Stimulated activated CD8-positive, alpha-beta memory T cell treated with anti-CD3 and anti-CD28 coated beads, Interleukin-7, amount 100 ng/mL, for 4 hours (primary cell): Measurements from ENCODE around the gene ETS1.

Experiments
- DNase-seq, 2 donors: peaks; one replicate each; pipeline ENCODE4 v3.0.0-alpha.2; 2020; ENCODE audit warnings: low read depth in 2 of 2

ETS1 gene

GRCh38 chr11:128434411-128434810 lies 152.9 kb downstream of the ETS1 start:
- DNase-seq, result no peak

DNA sequence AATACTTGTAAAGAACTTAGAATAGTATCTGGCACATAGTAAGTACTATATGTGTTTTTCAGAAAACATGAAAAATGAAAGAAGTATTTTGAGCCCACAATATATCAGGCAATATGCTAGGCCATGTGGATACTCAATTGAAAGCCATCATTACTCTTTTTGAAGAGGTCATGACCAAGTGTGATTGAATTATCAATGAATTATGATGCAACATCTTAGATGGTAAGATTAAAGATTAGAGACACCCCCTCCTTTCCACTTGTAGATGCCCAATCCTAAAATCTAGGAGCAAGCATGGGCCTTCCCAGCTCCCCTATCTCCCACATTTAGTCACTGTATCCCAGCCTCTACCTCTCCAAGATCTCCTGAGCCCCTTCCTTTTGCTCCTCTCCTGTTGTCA lies 154.4 kb downstream of the ETS1 start:
- DNase-seq, result no peak

DNA sequence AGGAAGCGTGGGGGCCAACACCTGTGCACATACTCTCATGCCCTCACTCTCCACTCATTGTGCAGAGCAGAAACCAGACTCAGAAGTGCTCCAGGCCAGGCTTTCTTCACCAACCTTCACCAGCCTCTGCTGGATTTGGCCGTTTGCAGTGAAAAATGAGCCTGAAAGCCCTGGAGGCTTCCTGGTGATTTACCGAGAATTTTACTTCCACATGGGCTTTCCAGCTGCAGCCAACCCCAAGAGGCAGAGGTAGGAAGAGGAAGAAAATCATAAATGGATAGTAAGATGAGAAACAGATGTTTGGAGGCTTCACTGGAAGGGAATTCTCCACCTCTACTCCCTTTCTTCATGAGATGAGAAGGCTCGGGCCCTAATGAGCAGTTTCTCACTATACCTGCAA lies 155.4 kb downstream of the ETS1 start:
- no peak for DNase-seq

- no peak for DNase-seq
These were observed 158.4 kb downstream of the ETS1 start for GRCh38 chr11:128428935-128429334.

DNA sequence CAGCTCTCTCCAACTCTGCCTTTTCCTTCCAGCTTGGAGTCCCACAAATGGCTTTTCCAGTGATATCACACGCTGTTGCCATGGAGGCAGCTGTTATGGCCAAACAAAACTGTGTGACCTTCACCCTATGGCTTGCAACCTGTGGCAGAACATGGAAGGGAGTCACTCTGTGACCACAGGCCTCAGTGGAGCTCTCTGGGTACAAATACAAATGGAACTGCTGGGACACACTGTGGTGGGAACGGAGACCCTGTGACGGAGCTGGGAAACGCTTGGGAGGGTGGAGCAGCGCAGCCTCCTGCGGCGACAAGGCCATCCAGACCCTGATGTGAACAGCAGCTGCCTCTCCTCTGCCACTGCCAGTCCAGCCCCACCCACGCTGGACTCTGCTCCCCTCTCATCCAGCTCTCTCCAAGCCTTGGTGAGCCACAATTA lies 162.5 kb downstream of the ETS1 start:
- no peak for DNase-seq

DNA sequence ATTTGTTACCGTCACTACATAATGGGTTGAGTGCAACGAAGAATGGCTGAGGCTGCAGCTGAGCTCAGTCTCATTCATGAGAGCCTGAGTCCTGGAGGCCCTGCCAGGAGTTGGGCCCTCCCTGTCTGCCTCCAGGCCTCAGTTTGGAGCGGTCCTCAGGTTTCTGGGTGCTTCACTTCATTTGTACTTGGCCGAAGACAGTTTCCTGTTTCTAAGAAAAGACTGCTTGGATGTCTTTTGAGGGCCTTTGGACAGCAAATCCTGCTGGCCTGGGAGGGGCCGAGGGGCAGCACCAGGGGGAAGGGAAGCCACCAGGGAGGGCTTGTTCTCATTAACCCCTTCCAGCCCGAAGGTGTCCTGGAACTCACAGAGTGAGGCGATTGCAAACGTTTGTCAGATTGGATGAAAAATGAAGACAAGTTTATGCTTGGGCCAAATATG lies 163.1 kb downstream of the ETS1 start:
- DNase-seq, result no peak

DNA sequence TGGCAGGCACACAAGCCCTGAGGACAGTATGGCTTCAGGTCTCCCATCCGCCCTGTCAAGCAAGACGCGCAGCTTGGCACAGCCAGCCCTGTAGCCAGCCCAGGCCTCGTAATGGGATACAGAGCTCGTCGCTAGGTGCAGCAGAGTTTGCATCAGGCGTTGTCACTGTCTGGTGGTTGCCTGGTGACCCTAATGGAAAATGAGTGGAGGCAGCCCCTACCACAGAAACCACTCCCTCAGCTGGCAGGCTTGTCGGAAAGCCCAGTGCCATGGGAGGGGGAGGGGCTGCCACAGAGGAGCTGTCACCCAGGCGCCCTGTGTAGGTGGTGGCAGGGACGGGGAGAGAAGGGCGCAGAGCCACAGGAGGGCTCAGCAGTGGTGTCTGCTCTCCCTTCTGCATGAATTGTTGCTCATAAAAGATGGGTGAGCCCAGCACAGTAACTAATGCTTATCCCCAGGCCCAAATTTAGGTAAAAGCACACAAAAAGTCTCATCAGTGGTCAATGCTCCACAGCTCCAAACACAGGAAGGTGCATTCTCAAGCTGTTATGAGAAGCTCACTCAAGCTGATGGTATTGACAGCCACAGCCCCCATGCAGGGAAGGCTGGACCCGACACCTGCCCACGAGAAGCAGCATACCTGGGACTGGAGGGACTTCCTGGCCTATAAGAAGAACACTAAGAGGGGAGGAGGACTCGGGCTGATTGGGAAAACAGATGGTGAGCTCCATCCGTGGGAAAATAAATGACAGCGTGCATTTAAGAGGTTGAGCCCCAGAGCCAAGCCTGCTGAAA lies 164.6 kb downstream of the ETS1 start:
- DNase-seq, result peak; percentile 91 to 94

DNA sequence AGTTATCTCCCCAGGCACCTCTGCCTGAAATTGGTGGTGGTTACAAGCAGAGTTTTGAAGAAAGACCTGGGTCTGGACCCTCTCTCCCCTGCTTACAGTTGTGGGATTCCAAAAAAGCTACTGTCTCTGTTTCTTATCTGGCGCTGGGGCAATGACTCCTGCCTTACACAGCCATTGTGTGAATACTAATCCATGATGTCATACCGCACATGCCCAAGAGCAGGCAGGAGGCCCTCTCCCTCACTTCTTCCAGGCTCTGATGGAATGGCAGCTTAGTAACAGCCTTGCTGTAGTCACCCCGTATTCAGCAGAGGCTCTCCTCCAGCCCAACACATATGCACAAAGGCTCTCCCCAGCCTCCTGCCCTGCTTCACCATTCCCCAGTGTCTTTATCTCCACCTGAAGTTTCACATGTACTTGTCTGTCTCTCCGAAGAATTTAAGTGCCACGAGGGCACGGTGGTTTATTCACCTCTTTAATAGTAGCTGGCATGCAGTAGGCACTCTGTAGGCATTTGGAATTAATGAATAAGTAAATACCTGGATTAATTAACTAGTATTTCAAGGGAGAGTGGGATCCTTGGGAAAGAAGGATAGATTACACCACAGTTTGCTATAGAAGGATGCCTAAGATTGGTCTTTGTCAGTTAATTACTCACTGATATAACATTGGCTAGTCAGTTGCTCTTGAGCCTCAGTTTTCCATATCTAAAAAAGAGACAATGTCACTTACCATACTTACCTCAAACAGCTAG lies 165.6 kb downstream of the ETS1 start:
- DNase-seq, result no peak

- no peak for DNase-seq
These were observed 166.4 kb downstream of the ETS1 start for GRCh38 chr11:128420951-128421350.

- no peak for DNase-seq
These were observed 167.1 kb downstream of the ETS1 start for GRCh38 chr11:128420265-128420664.

GRCh38 chr11:128419012-128419767 lies 168.2 kb downstream of the ETS1 start:
- no peak for DNase-seq

DNA sequence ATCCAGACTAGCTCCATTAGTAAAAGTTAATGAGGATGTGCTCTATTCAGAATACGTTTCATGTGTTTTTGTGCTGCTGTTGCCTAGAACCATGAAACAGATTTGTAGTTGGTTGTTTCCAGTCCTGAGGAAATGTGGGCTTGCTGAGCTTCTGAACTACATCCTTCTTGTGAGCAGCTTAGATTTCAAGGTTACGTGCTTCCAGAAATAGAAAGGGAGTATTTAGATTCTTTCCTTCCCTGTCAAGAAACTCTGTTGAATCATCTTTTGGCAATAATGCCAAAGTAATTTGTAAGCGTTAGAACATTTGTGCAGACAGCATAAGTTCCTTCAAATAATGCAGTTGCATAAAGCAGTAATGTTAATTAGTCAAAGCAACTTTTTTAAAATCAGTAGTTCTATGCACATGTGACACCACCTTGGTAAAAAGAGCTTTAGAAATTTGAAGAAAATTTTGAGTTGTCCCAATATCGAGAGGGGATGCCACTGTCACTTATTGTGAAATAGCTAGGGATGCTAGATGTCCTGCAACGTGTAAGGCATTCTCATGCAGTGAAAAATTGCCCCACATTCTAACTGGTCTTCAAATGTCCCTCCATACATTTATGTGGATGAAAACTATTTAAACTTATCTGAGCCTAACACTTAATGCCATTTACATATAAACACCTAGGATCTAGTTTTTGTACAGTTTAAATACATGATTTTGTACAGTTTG lies 169.6 kb downstream of the ETS1 start:
- DNase-seq, result no peak

- no peak for DNase-seq
These were observed 170.4 kb downstream of the ETS1 start for GRCh38 chr11:128416976-128417375.

DNA sequence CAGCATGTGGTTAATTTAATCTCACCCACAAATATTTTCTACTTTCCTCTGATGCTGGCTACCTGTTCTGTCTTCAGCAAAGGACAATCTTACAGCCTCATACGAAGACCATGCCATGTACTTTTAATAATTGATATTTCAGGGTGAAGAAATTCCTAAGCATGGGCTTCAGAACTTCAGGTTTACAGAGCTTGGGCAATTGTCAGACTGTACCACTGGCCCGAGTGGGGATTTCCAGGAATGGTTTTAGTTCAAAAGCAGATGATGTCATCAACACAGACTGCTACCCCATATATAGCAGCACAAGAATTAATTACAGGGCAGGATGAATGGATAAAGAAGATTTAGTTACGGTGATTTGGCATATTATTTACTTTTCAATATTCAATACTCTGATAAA lies 171.8 kb downstream of the ETS1 start:
- no peak for DNase-seq

GRCh38 chr11:128412847-128413791 lies 174.2 kb downstream of the ETS1 start:
- DNase-seq, result no peak

DNA sequence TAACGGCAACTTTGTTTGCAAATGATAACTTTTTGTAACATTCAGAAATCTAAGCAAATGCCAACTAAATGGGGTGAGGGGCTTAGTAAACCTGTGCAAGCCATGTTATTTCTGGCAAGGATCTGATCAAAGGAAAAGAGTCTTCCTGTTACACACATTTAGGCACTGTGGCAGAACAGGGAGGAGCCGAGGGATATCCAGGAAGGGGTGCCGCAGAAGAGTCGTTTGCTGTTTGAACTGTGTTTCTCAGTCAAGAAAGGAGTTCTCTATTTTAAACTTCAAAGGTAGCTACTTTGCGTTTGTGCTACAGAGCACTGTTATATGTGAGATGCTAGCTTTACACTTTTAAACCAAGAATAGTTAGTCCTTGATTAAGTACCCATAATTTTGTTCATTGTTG lies 175.5 kb downstream of the ETS1 start:
- no peak for DNase-seq

- no peak for DNase-seq
These were observed 176.2 kb downstream of the ETS1 start for GRCh38 chr11:128411150-128411549.

- DNase-seq, result no peak
These were observed 177.9 kb downstream of the ETS1 start for GRCh38 chr11:128409476-128409875.
